Mucosa of descending colon (tissue), 3 donors: Measurements from ENCODE around the gene ACTA2. TPM values are rescaled to one million over a fixed set of nuclear protein-coding genes. Genes with fewer than 3 reads are reported as not detected.
A peak's percentile ranks its signal among the peaks of the same experiment; 100 is the strongest.

Experiments
- ATAC-seq: fragments of 200-7000 bp; cut with Tn5 transposase; one replicate; pipeline ENCODE4 v1.9.1; 2020; ENCODE audit warnings: mild to moderate bottlenecking, moderate library complexity
- DNase-seq, 3 donors: peaks; one replicate each; pipeline ENCODE4 v3.0.0-alpha.2; 2020
- H3K36me3 ChIP-seq: fragments of 200-600 bp; one replicate; pipeline ENCODE4 v1.8.0; 2021; ENCODE audit warnings: low read depth, mild to moderate bottlenecking
- H3K4me1 ChIP-seq: fragments of 200-600 bp; one replicate; pipeline ENCODE4 v1.8.0; 2021; ENCODE audit warnings: low read depth, mild to moderate bottlenecking
- H3K4me3 ChIP-seq: fragments of 200-600 bp; one replicate; pipeline ENCODE4 v1.8.0; 2021; ENCODE audit warnings: mild to moderate bottlenecking
- H3K9me3 ChIP-seq: fragments of 200-600 bp; one replicate; pipeline ENCODE4 v1.8.0; 2021; ENCODE audit warnings: mild to moderate bottlenecking
- CTCF ChIP-seq: fragments of 200-600 bp; IDR thresholded peaks from one replicate; pipeline ENCODE4 v1.8.0; 2022; ENCODE audit warnings: antibody characterized with exemption, mild to moderate bottlenecking
- intact Hi-C, 2 donors: fragments of 100-400 bp; cut with DNase I in 1 of 2; cut with micrococcal nuclease in 1 of 2; formaldehyde crosslinking; loops; one replicate each; pipeline versions ENCODE4 v1.11.0 to v1.11.1; 2022; cut with DNase I, micrococcal nuclease
- total RNA-seq, 3 donors: library from RNA; stranded (reverse); fragmentation: NEBNext Ultra II Directional in 2 of 3; extraction: Animal tissue kit (Norgen Biotek cat#: 25700) in 2 of 3; gene quantifications; one replicate each; pipeline versions ENCODE4 v1.2.1 to v1.2.4, GENCODE V29; 2021 to 2023
- donor health status: DM: no; HTN: no; CAD: no; lungs with moderate emphysema.
- donor health status: DM: no; HTN: no; CAD: no.
- donor health status: DM: no; HTN: yes; CAD: no.

Gene ACTA2
- total RNA-seq, 3 donors from 2014 or later, result 80.6 to 920 (median 253) TPM

- Histone ChIP-seq H3K4me3 (no peak overlapping the region), H3K9me3 (no peaks in the 10 kb centered on the region), H3K4me1 (peaks cover 5% of the 10 kb centered on the region), H3K36me3 (no peaks in the 10 kb centered on the region)
- ATAC-seq, result no peak
- DNase-seq, result no peak
- intact Hi-C loops, result no loop called here
- TF ChIP-seq CTCF, result no peak
Observed at GRCh38 chr10:88927416-88927690, 25.2 kb downstream of the ACTA2 start.

- Histone ChIP-seq H3K9me3 (no peaks in the 10 kb centered on the region), H3K4me1 (no peaks in the 10 kb centered on the region), H3K4me3 (no peak overlapping the region), H3K36me3 (no peaks in the 10 kb centered on the region)
- TF ChIP-seq CTCF, result no peak
- ATAC-seq, result peak; percentile 22
- intact Hi-C loops, result no loop called here
- DNase-seq, result no peak
Observed at GRCh38 chr10:88926566-88927415, 25.8 kb downstream of the ACTA2 start.

- no peak overlapping the region for H3K4me3 ChIP-seq
- no peak for DNase-seq
- TF ChIP-seq CTCF, result no peak
- intact Hi-C loops, result no loop called here
- ATAC-seq, result no peak
- no peaks in the 10 kb centered on the region for H3K9me3 ChIP-seq
- H3K4me1 ChIP-seq, result no peaks in the 10 kb centered on the region
- H3K36me3 ChIP-seq, result no peaks in the 10 kb centered on the region
Observed at GRCh38 chr10:88923520-88923919, 29.1 kb downstream of the ACTA2 start.

- H3K9me3 ChIP-seq, result no peaks in the 10 kb centered on the region
- ATAC-seq, result no peak
- intact Hi-C loops, result no loop called here
- H3K4me3 ChIP-seq, result no peak overlapping the region
- no peaks in the 10 kb centered on the region for H3K4me1 ChIP-seq
- no peaks in the 10 kb centered on the region for H3K36me3 ChIP-seq
- no peak for TF ChIP-seq CTCF
- DNase-seq, result no peak
Observed at GRCh38 chr10:88922041-88922440, 30.5 kb downstream of the ACTA2 start.

GRCh38 chr10:88920986-88921593 is 31.5 kb downstream of the ACTA2 start:
- DNase-seq (no peak), ATAC-seq (no peak)
- Histone ChIP-seq H3K4me1 (no peaks in the 10 kb centered on the region), H3K9me3 (no peaks in the 10 kb centered on the region), H3K4me3 (no peak overlapping the region), H3K36me3 (no peaks in the 10 kb centered on the region)
- no peak for TF ChIP-seq CTCF
- intact Hi-C loops, result no loop called here
